HCT116 (cell line): ENCODE measurements around the gene PLVAP. TPM values are rescaled to one million over a fixed set of nuclear protein-coding genes. Genes with fewer than 3 reads are reported as not detected.

Experiments
- ATAC-seq: fragments of 200-7000 bp; cut with Tn5 transposase; 2 replicates; pipeline ENCODE4 v1.9.1; 2020; ENCODE audit warnings: mild to moderate bottlenecking, moderate library complexity
- BruUV-seq: library from RNA; stranded (reverse); fragments of 400-500 nt; replicated peaks from 2 replicates; lab custom pipeline; 2021; lab: Mats Ljungman, UMichigan
- CTCF ChIA-PET: fragments of 300-600 bp; sonication (Branson Sonifier 250); formaldehyde crosslinking; loops from one replicate; lab custom pipeline; 2021; ENCODE audit warnings: antibody characterized with exemption; lab: Charles Lee
- POLR2A ChIA-PET: fragments of 300-600, 350-600 bp; sonication (Branson Sonifier 250); formaldehyde crosslinking; loops from one replicate; lab custom pipeline; 2021; ENCODE audit warnings: antibody characterized with exemption; lab: Charles Lee
- RAD21 ChIA-PET, 2 experiments: fragments of 300-600 bp; sonication (Branson Sonifier 250); formaldehyde crosslinking; loops; one replicate each; lab custom pipeline; 2023; ENCODE audit warnings: low total read pairs in 2 of 2; ENCODE audit not compliant: uncharacterized antibody in 2 of 2, unreplicated experiment in 2 of 2, low non-redundant PET in 1 of 2; lab: Charles Lee
- DNase-seq: peaks from one replicate; pipeline ENCODE4 v3.0.0-alpha.2; 2010; ENCODE audit warnings: low read depth, low spot score
- H2AFZ ChIP-seq: fragments of 200-600 bp; shearing (Covaris generic), sonication (generic); 2 replicates; pipeline ENCODE4 v1.6.1; 2017; ENCODE audit warnings: low read depth, mixed run types, mixed read lengths, antibody characterized with exemption, low read length; ENCODE audit not compliant: poor library complexity, severe bottlenecking
- H3K27ac ChIP-seq: 2 replicates; pipeline ENCODE4 v1.5.1; 2012; ENCODE audit warnings: low read depth, low read length
- H3K27me3 ChIP-seq: fragments of 200-600 bp; sonication (generic); 2 replicates; pipeline ENCODE4 v1.6.1; 2016; ENCODE audit warnings: mixed run types, low read length, mixed read lengths; ENCODE audit not compliant: insufficient read depth
- H3K36me3 ChIP-seq, 2 experiments: fragments of 200-500 bp in 1 of 2; fragments of 200-600 bp in 1 of 2; sonication (Bioruptor generic) in 1 of 2; sonication (generic) in 1 of 2; 2 replicates each; pipeline versions ENCODE4 v1.5.1 to v1.6.1; 2014 to 2016; ENCODE audit warnings: low read length in 2 of 2, inconsistent platforms in 1 of 2, mixed read lengths in 1 of 2, mixed run types in 1 of 2; ENCODE audit not compliant: insufficient read depth in 2 of 2, control insufficient read depth in 1 of 2
- H3K4me1 ChIP-seq, 2 experiments: fragments of 200-600 bp in 1 of 2; sonication (generic) in 1 of 2; 2 replicates each; pipeline versions ENCODE4 v1.5.1 to v1.6.1; 2012 to 2017; ENCODE audit warnings: low read length in 2 of 2, inconsistent platforms in 1 of 2, mild to moderate bottlenecking in 1 of 2, mixed read lengths in 1 of 2, mixed run types in 1 of 2, moderate library complexity in 1 of 2; ENCODE audit not compliant: insufficient read depth in 2 of 2, control insufficient read depth in 1 of 2
- H3K4me2 ChIP-seq: fragments of 200-600 bp; sonication (generic); 2 replicates; pipeline ENCODE4 v1.6.1; 2017; ENCODE audit warnings: mixed run types, low read length, mixed read lengths
- H3K4me3 ChIP-seq, 2 experiments: fragments of 200-600 bp in 1 of 2; sonication (generic) in 1 of 2; replicated peaks in 1 of 2; 2 replicates each; pipeline ENCODE4 v1.5.1; 2011 to 2016; ENCODE audit warnings: low read length in 2 of 2, control low read depth in 1 of 2, low read depth in 1 of 2, mild to moderate bottlenecking in 1 of 2, mixed read lengths in 1 of 2, mixed run types in 1 of 2
- H3K79me2 ChIP-seq: fragments of 200-600 bp; sonication (generic); 2 replicates; pipeline ENCODE4 v1.6.1; 2017; ENCODE audit warnings: mild to moderate bottlenecking, mixed run types, low read length, moderate library complexity, mixed read lengths; ENCODE audit not compliant: insufficient read depth
- H3K9ac ChIP-seq: fragments of 200-600 bp; sonication (generic); 2 replicates; pipeline ENCODE4 v1.6.1; 2016; ENCODE audit warnings: low read length, mixed read lengths
- H3K9me2 ChIP-seq: fragments of 200-600 bp; sonication (generic), shearing (Covaris generic); 2 replicates; pipeline ENCODE4 v1.6.1; 2017; ENCODE audit warnings: mixed run types, mild to moderate bottlenecking, moderate library complexity; ENCODE audit not compliant: insufficient read depth
- H3K9me3 ChIP-seq, 2 experiments: fragments of 200-500 bp in 1 of 2; fragments of 200-600 bp in 1 of 2; sonication (Bioruptor generic) in 1 of 2; sonication (generic) in 1 of 2; 2 replicates each; pipeline ENCODE4 v1.6.1; 2014 to 2017; ENCODE audit warnings: low read length in 2 of 2, mixed read lengths in 2 of 2, inconsistent platforms in 1 of 2, low read depth in 1 of 2, mild to moderate bottlenecking in 1 of 2, mixed run types in 1 of 2, moderate library complexity in 1 of 2; ENCODE audit not compliant: control insufficient read depth in 1 of 2, insufficient read depth in 1 of 2
- H4K20me1 ChIP-seq: fragments of 200-600 bp; sonication (generic), shearing (Covaris generic); 2 replicates; pipeline ENCODE4 v1.6.1; 2017; ENCODE audit warnings: mixed run types, mild to moderate bottlenecking, moderate library complexity; ENCODE audit not compliant: insufficient read depth
- CBX3 ChIP-seq: IDR thresholded peaks from 2 replicates; pipeline ENCODE4 v1.6.1; 2012; ENCODE audit warnings: low read depth
- CTCF ChIP-seq, 3 experiments: fragments of 200-600 bp in 1 of 3; sonication (generic) in 1 of 3; IDR thresholded peaks in 2 of 3; conservative IDR thresholded peaks in 1 of 3; 2 replicates each; pipeline ENCODE4 v1.5.1; 2012 to 2017; ENCODE audit warnings: low read depth in 2 of 3, low read length in 2 of 3, antibody characterized with exemption in 1 of 3, borderline replicate concordance in 1 of 3, control low read depth in 1 of 3, mild to moderate bottlenecking in 1 of 3, mixed read lengths in 1 of 3, mixed run types in 1 of 3, moderate library complexity in 1 of 3; ENCODE audit not compliant: insufficient read depth in 1 of 3
- EGR1 ChIP-seq: IDR thresholded peaks from 2 replicates; pipeline ENCODE4 v1.6.1; 2012; ENCODE audit warnings: low read depth
- ELF1 ChIP-seq: IDR thresholded peaks from 2 replicates; pipeline ENCODE4 v1.6.1; 2012; ENCODE audit warnings: low read depth, borderline replicate concordance
- EZH2phosphoT487 ChIP-seq: fragments of 200-600 bp; IDR thresholded peaks from 2 replicates; pipeline ENCODE4 v1.6.1; 2018; ENCODE audit warnings: antibody characterized with exemption, borderline replicate concordance
- POLR2A ChIP-seq: IDR thresholded peaks from 2 replicates; pipeline ENCODE4 v1.7.0; 2011; ENCODE audit warnings: borderline replicate concordance; ENCODE audit not compliant: insufficient read depth, insufficient read length; ENCODE audit errors: extremely low read depth
- REST ChIP-seq: IDR thresholded peaks from 2 replicates; pipeline ENCODE4 v1.6.1; 2012; ENCODE audit warnings: low read depth
- SIN3A ChIP-seq: IDR thresholded peaks from 2 replicates; pipeline ENCODE4 v1.6.1; 2012; ENCODE audit warnings: low read depth
- SP1 ChIP-seq: IDR thresholded peaks from 2 replicates; pipeline ENCODE4 v1.6.1; 2012; ENCODE audit warnings: low read depth
- SRF ChIP-seq: IDR thresholded peaks from 2 replicates; pipeline ENCODE4 v1.6.1; 2012; ENCODE audit warnings: low read depth
- TCF7L2 ChIP-seq: IDR thresholded peaks from 2 replicates; pipeline ENCODE4 v1.7.0; 2011; ENCODE audit warnings: borderline replicate concordance, inconsistent platforms; ENCODE audit not compliant: insufficient read depth, insufficient read length; ENCODE audit errors: extremely low read depth
- YY1 ChIP-seq: IDR thresholded peaks from 2 replicates; pipeline ENCODE4 v1.6.1; 2011; ENCODE audit warnings: low read length, low read depth, moderate library complexity, mild to moderate bottlenecking; ENCODE audit not compliant: insufficient replicate concordance; ENCODE audit errors: extremely low read depth
- ZBTB33 ChIP-seq: IDR thresholded peaks from 2 replicates; pipeline ENCODE4 v1.6.1; 2011; ENCODE audit warnings: mild to moderate bottlenecking, low read length, moderate library complexity; ENCODE audit not compliant: insufficient replicate concordance; ENCODE audit errors: extremely low read depth
- ZFX ChIP-seq: fragments of 450-650 bp; IDR thresholded peaks from 2 replicates; pipeline ENCODE4 v1.6.1; 2017
- ZNF274 ChIP-seq: fragments of 200-500 bp; sonication (Bioruptor generic); IDR thresholded peaks from 2 replicates; pipeline ENCODE4 v1.6.1; 2014; ENCODE audit warnings: mild to moderate bottlenecking, low read depth, low read length, inconsistent platforms
- intact Hi-C: fragments of 100-400 bp; cut with micrococcal nuclease; formaldehyde crosslinking; loops from 2 replicates; pipeline ENCODE4 v1.10.0; 2022
- total RNA-seq: library from RNA; stranded (reverse); gene quantifications from one replicate; pipeline ENCODE4 v1.2.1, GENCODE V29; 2021; ENCODE audit not compliant: unreplicated experiment

Gene PLVAP
- total RNA-seq, 1 experiment from 2014 or later, result 0.47 TPM

- no peak for TF ChIP-seq EGR1
- TF ChIP-seq ZFX, result no peak
- no peak for TF ChIP-seq SRF
- TF ChIP-seq ELF1, result no peak
- peak; percentile 75; the same call in 1 of the 2 replicates for TF ChIP-seq CBX3
- TF ChIP-seq, all 23 proteins: peak for 6
Observed at GRCh38 chr19:17390665-17391370, 13.7 kb upstream of the PLVAP start (continued).

GRCh38 chr19:17389957-17390664, 13.0 kb upstream of the PLVAP start:
- no peak for DNase-seq
- intact Hi-C loops, result no loop called here
- no peak overlapping the region for H3K9ac ChIP-seq
- BruUV-seq, result no TSS peak
- no peaks in the 10 kb centered on the region for H3K79me2 ChIP-seq
- ChIA-PET RAD21 (no interaction called here), CTCF (interaction anchor here (1.0 to 1.1 kb wide), 2 partner anchors 29 to 76 kb away, joined by 3 read pairs; partner anchors contain the start of gene MVB12A), POLR2A (no interaction called here)
- no peak overlapping the region for H3K4me3 ChIP-seq
- H3K4me2 ChIP-seq, result peak overlapping the region; percentile 75; the same call in 1 of the 2 replicates
- no peak overlapping the region for H2AFZ ChIP-seq
- no peaks in the 10 kb centered on the region for H3K36me3 ChIP-seq
- H3K27ac ChIP-seq, result peak overlapping the region; percentile 11; the same call in 1 of the 2 replicates
- H3K9me3 ChIP-seq, result no peaks in the 10 kb centered on the region
- no peaks in the 10 kb centered on the region for H3K27me3 ChIP-seq
- H3K4me1 ChIP-seq, result peaks cover 11 to 32% of the 10 kb centered on the region in 2 experiments
- H4K20me1 ChIP-seq, result no peaks in the 10 kb centered on the region
- H3K9me2 ChIP-seq, result no peaks in the 10 kb centered on the region
- ATAC-seq, result no peak
- TF ChIP-seq ZNF274 (no peak), ZBTB33 (no peak), TCF7L2 (no peak), EGR1 (no peak), SRF (no peak), EZH2phosphoT487 (no peak), CTCF (IDR thresholded peaks at IDR 0.05 in 2 of 3, conservative IDR thresholded peaks at IDR 0.05 in 1 of 3; ENCODE audit: borderline replicate concordance in 1 of 3, insufficient read depth in 1 of 3, low read depth in 2 of 3, low read length in 2 of 3) (no peak), SP1 (no peak), POLR2A (no peak), SIN3A (no peak), YY1 (no peak), CBX3 (no peak), REST (no peak)
